ENCODE data around the gene LNPEP. TPM values are rescaled to one million over a fixed set of nuclear protein-coding genes. Genes with fewer than 3 reads are reported as not detected.

Gene LNPEP
- total and polyA plus RNA-seq, 8 donors: 22.2 to 40.6 (median 27.6) TPM

- no peaks in the 10 kb centered on the region for H3K27me3 ChIP-seq
- ATAC-seq (peak; percentile 78), DNase-seq (peak in 1 of 4 donors; percentile 38)
- no peak overlapping the region for H3K4me3 ChIP-seq
- no peaks in the 10 kb centered on the region for H3K36me3 ChIP-seq
- H3K27ac ChIP-seq: no peak overlapping the region
- intact Hi-C loops (cut with DNase I): no loop called here
- TF ChIP-seq CTCF (IDR thresholded peaks at IDR 0.05): no peak
- H3K9me3 ChIP-seq: no peaks in the 10 kb centered on the region
- H3K4me1 ChIP-seq: peaks cover 0 to 8% of the 10 kb centered on the region in 2 donors
Observed at GRCh38 chr5:97044052-97044451, 108.2 kb downstream of the LNPEP start.

GRCh38 chr5:97046270-97046982, 110.5 kb downstream of the LNPEP start:
- intact Hi-C loops (cut with DNase I): no loop called here
- Histone ChIP-seq H3K4me3 (no peak overlapping the region), H3K36me3 (no peaks in the 10 kb centered on the region), H3K27ac (no peak overlapping the region), H3K27me3 (no peaks in the 10 kb centered on the region), H3K9me3 (no peaks in the 10 kb centered on the region), H3K4me1 (peaks cover 0 to 8% of the 10 kb centered on the region in 2 donors)
- DNase-seq (no peak), ATAC-seq (no peak)
- TF ChIP-seq CTCF (IDR thresholded peaks at IDR 0.05): no peak

GRCh38 chr5:97047076-97047475, 111.2 kb downstream of the LNPEP start:
- Histone ChIP-seq H3K9me3 (no peaks in the 10 kb centered on the region), H3K36me3 (no peaks in the 10 kb centered on the region), H3K4me3 (no peak overlapping the region), H3K27ac (no peak overlapping the region), H3K4me1 (peaks cover 0 to 8% of the 10 kb centered on the region in 2 donors), H3K27me3 (no peaks in the 10 kb centered on the region)
- TF ChIP-seq CTCF (IDR thresholded peaks at IDR 0.05): no peak
- intact Hi-C loops (cut with DNase I): no loop called here
- DNase-seq (no peak), ATAC-seq (no peak)

DNA sequence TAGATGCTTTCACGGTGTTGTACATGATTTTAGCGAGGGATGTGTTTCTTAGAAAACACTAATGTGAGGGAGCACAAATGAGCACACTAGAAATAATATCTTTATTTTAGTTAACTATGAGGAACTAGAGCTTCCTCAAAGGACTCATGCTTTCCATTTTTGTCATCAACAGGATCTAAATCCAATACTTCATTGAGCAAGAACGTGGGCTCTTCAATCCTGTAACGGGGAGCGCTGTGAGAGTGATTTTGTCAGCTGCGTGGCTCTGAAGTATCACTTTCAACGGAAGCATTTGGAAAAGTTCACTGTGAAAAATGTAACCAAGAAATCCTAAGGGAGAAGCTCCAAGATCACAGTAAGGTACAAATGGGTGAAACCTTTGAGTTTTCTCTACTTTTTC, 113.3 kb downstream of the LNPEP start:
- Histone ChIP-seq H3K9me3 (no peaks in the 10 kb centered on the region), H3K4me3 (no peak overlapping the region), H3K4me1 (peaks cover 0 to 1% of the 10 kb centered on the region in 2 donors), H3K27me3 (no peaks in the 10 kb centered on the region), H3K27ac (no peak overlapping the region), H3K36me3 (no peaks in the 10 kb centered on the region)
- DNase-seq (no peak), ATAC-seq (no peak)
- intact Hi-C loops (cut with DNase I): no loop called here
- no peak for TF ChIP-seq CTCF (IDR thresholded peaks at IDR 0.05)

DNA sequence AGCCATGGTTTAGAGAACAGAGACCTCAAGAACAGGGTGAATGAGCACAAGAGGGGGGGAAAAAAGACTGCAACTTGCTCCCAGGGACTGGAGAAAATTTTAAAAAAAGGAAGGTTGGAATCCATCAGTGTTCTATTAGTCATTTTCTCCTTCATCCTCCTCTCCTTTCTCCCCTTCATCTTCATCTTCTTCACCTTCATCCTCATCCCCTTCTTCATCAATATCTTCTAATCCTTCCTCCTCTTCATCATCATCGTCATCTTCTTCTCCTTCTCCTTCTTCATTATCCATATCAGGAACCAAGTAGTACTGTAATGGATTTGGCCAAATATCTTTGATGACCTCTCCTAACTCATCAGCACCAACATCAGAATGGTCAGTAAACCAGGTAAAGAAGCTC, 120.4 kb downstream of the LNPEP start:
- DNase-seq: no peak
- Histone ChIP-seq H3K27ac (no peak overlapping the region), H3K9me3 (no peaks in the 10 kb centered on the region), H3K4me3 (no peak overlapping the region), H3K27me3 (no peaks in the 10 kb centered on the region), H3K4me1 (no peaks in the 10 kb centered on the region), H3K36me3 (no peaks in the 10 kb centered on the region)
- no peak for ATAC-seq
- intact Hi-C loops (cut with DNase I): no loop called here
- TF ChIP-seq CTCF (IDR thresholded peaks at IDR 0.05): no peak
